ENCODE results near the gene ANP32E. TPM values are rescaled to one million over a fixed set of nuclear protein-coding genes. Genes with fewer than 3 reads are reported as not detected.
"Not testable (repeated sequence)": the region's sequence is repeated elsewhere in the genome, so short reads cannot be mapped to it uniquely, and the experiment has no call there.

The ANP32E gene
- total and polyA plus RNA-seq, 9 donors, result 15.9 to 57.5 (median 47.5) TPM

DNA sequence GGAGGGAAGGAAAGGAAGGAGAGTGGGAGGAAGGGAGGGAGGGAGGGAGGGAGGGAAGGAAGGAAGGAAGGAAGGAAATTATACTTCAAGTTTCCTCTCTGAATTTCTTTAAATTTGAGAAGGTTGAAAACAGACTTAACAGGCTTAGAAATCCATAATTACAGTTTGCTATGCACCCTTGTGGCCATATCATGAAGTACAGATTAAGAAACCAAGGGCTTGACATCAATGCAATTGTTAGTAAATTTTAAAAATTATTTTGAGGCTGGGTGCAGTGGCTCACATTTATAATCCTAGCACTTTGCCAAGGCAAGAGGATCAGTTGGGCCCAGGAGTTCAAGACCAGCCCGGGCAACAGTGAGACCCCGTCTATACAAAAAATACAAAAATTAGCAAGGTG lies 14.4 kb downstream of the ANP32E start:
- Histone ChIP-seq H3K4me3 (ENCODE audit: low read length) (no peak overlapping the region), H3K9me3 (replicated peaks; ENCODE audit: control insufficient read depth, low read depth, low read length) (no peaks in the 10 kb centered on the region), H3K36me3 (ENCODE audit: control insufficient read depth, insufficient read depth, low read length) (peaks cover 14% of the 10 kb centered on the region), H3K27ac (ENCODE audit: low read length) (no peak overlapping the region), H3K4me1 (ENCODE audit: control insufficient read depth, insufficient read depth, low read length) (no peaks in the 10 kb centered on the region), H3K27me3 (ENCODE audit: control insufficient read depth, insufficient read depth, low read length) (no peaks in the 10 kb centered on the region)
- DNase-seq, result no peak
- 100% methylated on average over 1 of the region's 2 CpGs for WGBS (ENCODE audit: insufficient coverage)

DNA sequence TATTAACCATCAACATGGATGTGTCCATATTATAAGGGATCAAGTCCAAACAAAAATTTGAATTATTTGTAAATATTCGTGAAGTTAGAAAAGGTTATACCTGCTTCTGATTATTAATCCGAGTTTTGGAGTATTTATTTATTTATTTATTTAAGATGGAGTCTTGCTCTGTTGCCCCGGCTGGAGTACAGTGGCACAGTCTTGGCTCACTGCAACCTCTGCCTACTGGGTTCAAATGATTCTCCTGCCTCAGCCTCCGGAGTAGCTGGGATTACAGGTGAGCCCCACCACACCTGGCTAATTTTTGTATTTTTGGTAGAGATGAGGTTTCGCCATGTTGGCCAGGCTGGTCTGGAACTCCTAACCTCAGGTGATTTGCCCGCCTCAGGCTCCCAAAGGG lies 20.1 kb downstream of the ANP32E start:
- not testable (repeated sequence) for H3K4me3 ChIP-seq (ENCODE audit: low read length); H3K27ac ChIP-seq (ENCODE audit: low read length); H3K27me3 ChIP-seq (ENCODE audit: control insufficient read depth, insufficient read depth, low read length); DNase-seq; H3K36me3 ChIP-seq (ENCODE audit: control insufficient read depth, insufficient read depth, low read length); H3K4me1 ChIP-seq (ENCODE audit: control insufficient read depth, insufficient read depth, low read length); H3K9me3 ChIP-seq (replicated peaks; ENCODE audit: control insufficient read depth, low read depth, low read length)
- 94% methylated on average over 2 of the region's 6 CpGs for WGBS (ENCODE audit: insufficient coverage)

DNA sequence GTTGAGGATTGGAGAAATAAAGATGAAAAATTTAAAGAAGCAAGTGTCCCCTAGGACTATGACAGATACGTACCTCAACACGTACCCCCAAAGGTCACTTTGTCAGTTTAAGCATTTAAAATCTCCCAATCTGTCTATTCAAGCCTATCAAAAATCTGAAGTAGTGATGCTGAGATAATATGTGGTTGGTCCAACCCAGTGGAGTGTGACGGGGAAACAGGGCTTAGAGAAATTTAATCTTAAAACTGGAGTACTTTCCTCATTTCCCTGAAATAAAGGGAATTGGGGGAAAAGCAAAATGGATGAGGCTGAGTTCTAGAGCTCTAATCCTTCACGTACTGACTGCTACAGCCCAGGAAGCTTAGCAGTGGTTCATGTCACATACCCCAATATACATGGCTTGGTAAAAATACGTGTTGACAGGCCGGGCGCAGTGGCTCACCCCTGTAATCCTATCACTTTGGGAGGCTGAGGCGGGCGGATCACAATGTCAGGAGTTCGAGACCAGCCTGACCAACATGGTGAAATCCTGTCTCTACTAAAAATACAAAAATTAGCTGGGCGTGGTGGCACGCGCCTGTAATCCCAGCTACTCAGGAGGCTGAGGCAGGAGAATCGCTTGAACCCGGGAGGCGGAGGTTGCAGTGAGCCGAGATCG lies 21.7 kb downstream of the ANP32E start:
- DNase-seq; H3K9me3 ChIP-seq (replicated peaks; ENCODE audit: control insufficient read depth, low read depth, low read length); H3K36me3 ChIP-seq (ENCODE audit: control insufficient read depth, insufficient read depth, low read length); H3K27me3 ChIP-seq (ENCODE audit: control insufficient read depth, insufficient read depth, low read length); H3K4me1 ChIP-seq (ENCODE audit: control insufficient read depth, insufficient read depth, low read length): not testable (repeated sequence)
- H3K27ac ChIP-seq (ENCODE audit: low read length), result peak overlapping the region; percentile 95
- peak overlapping the region; percentile 57 for H3K4me3 ChIP-seq (ENCODE audit: low read length)
- no CpG with 5 or more reads among the region's 18 CpGs for WGBS (ENCODE audit: insufficient coverage)

DNA sequence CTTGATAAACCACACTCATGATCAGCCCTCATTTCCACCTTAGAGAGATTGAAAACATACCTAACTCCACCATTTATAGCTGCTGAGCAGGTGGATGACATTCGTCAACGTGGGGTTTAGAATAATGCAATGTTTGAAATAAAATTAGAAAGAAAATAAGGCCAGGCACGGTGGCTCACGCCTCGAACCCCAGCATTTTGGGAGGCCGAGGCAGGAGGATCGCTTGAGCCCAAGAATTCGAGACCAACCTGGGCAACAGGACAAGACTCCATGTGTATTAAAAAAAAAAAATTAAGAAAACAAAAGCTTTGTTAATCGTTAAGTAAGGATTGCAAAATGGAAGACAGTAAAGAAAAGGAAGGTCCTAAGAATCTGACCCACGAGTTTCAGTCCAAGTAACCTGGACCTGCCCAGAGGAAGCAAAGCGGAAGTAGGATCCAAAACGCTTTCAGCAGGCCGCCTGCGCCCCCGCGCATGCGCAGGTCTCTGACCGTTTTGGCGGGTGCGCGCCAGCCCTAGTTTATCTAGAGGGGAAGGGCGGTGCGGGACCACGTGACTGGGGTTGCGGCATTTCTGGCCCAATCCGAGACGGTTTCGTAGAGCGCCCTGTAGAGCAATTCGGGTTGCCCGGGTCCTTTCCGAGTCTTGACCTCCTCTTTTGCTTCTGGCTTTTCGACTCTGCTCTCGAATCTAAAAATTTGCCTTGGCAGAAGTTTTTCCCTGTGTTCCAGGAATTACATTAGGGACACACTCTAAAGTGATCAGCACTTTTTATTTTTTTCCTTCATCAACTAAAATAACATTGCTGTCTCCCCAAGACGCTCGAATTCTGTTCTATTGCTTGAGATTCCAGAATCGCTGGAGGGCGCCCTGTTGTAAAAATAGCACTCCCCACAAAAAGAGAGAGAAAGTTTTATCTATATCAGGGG lies 22.5 kb downstream of the ANP32E start:
- H3K27ac ChIP-seq (ENCODE audit: low read length), result peak overlapping the region; percentile 95
- DNase-seq, result peak; percentile 98
- H3K36me3 ChIP-seq (ENCODE audit: control insufficient read depth, insufficient read depth, low read length), result no peaks in the 10 kb centered on the region
- 16% methylated on average over 32 of the region's 38 CpGs for WGBS (ENCODE audit: insufficient coverage)
- no peaks in the 10 kb centered on the region for H3K27me3 ChIP-seq (ENCODE audit: control insufficient read depth, insufficient read depth, low read length)
- no peaks in the 10 kb centered on the region for H3K9me3 ChIP-seq (replicated peaks; ENCODE audit: control insufficient read depth, low read depth, low read length)
- peak overlapping the region; percentile 57 for H3K4me3 ChIP-seq (ENCODE audit: low read length)
- H3K4me1 ChIP-seq (ENCODE audit: control insufficient read depth, insufficient read depth, low read length), result peaks cover 7% of the 10 kb centered on the region

DNA sequence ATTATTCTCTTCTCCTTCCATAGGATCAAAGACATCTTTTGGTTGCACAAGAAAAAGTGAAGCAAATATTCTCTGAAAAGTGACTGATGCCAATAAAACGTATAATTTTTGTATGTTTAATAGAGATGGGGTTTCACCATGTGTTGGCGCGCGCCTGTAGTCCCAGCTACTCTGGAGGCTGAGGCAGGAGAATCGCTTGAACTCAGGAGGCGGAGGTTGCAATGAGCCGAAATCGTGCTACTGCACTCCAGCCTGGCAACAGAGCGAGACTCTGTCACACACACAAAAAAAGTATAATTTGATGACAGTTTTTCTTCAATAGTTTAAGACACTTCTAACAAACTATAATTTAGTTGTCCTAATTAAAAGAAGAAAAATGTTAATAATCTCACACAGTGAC lies 23.8 kb downstream of the ANP32E start:
- no peak overlapping the region for H3K4me3 ChIP-seq (ENCODE audit: low read length)
- DNase-seq, result no peak
- H3K27me3 ChIP-seq (ENCODE audit: control insufficient read depth, insufficient read depth, low read length), result no peaks in the 10 kb centered on the region
- no peaks in the 10 kb centered on the region for H3K9me3 ChIP-seq (replicated peaks; ENCODE audit: control insufficient read depth, low read depth, low read length)
- 85% methylated on average over 4 of the region's 9 CpGs for WGBS (ENCODE audit: insufficient coverage)
- H3K36me3 ChIP-seq (ENCODE audit: control insufficient read depth, insufficient read depth, low read length), result no peaks in the 10 kb centered on the region
- H3K27ac ChIP-seq (ENCODE audit: low read length), result no peak overlapping the region
- peaks cover 7% of the 10 kb centered on the region for H3K4me1 ChIP-seq (ENCODE audit: control insufficient read depth, insufficient read depth, low read length)

DNA sequence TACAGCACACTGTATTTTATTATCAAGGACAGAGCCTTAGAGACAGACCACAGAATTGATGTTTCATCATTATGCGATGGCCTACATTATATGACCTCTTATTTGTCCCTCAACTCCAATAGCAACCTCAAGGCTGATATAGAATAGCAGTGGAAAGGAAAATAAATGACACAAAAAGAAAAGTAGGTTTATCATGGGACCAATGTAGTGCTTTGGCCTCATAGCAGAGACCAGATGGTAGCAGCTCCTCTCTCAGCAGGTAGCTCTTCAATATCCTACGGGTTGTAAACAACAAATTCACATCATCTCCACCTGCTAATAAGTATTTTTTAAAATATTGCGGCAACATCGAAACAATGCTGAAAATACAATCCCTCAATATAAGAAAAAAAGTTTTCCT lies 25.2 kb downstream of the ANP32E start:
- Histone ChIP-seq H3K9me3 (replicated peaks; ENCODE audit: control insufficient read depth, low read depth, low read length) (no peaks in the 10 kb centered on the region), H3K4me1 (ENCODE audit: control insufficient read depth, insufficient read depth, low read length) (peaks cover 7% of the 10 kb centered on the region), H3K27me3 (ENCODE audit: control insufficient read depth, insufficient read depth, low read length) (no peaks in the 10 kb centered on the region), H3K4me3 (ENCODE audit: low read length) (no peak overlapping the region), H3K36me3 (ENCODE audit: control insufficient read depth, insufficient read depth, low read length) (no peaks in the 10 kb centered on the region), H3K27ac (ENCODE audit: low read length) (no peak overlapping the region)
- DNase-seq, result no peak
- no CpG with 5 or more reads among the region's 4 CpGs for WGBS (ENCODE audit: insufficient coverage)

DNA sequence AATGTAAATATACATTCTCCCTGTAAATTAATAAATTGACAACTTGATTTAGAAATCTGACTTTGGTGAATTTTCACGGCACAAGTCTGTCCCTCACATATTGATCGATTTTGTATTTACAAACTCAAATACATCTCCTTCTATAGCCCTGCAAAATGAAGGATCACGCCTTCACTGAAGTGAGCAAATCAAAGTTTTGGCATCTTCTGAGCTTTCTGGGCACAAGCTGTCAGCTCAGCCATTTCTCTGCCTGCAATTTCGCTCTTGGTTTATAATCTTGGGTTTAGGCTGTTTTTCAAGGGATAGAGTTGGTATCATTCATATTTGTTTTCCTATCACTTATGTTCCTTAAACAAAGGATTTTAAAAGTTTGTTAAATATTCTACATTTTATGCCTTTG lies 25.8 kb downstream of the ANP32E start:
- WGBS (ENCODE audit: insufficient coverage), result 100% methylated on average over 3 of the region's 4 CpGs
- Histone ChIP-seq H3K4me3 (ENCODE audit: low read length) (no peak overlapping the region), H3K4me1 (ENCODE audit: control insufficient read depth, insufficient read depth, low read length) (peaks cover 7% of the 10 kb centered on the region), H3K27me3 (ENCODE audit: control insufficient read depth, insufficient read depth, low read length) (no peaks in the 10 kb centered on the region), H3K27ac (ENCODE audit: low read length) (no peak overlapping the region), H3K9me3 (replicated peaks; ENCODE audit: control insufficient read depth, low read depth, low read length) (no peaks in the 10 kb centered on the region), H3K36me3 (ENCODE audit: control insufficient read depth, insufficient read depth, low read length) (no peaks in the 10 kb centered on the region)
- no peak for DNase-seq

DNA sequence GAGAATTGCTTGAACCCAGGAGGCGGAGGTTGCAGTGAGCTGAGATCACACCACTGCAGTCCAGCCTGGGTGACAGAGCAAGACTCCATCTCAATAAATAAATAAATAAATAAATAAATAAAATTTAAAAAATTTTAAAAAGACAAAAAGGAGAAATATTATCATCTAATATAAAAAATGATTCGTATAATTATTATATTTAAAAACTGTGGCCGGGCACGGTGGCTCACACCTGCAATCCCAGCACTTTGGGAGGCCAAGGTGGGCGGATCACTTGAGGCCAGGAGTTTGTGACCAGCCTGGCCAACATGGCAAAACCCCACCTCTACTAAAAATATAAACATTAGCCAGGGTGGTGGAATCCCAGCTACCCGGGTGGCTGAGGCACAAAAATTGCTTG lies 27.5 kb downstream of the ANP32E start:
- H3K9me3 ChIP-seq (replicated peaks; ENCODE audit: control insufficient read depth, low read depth, low read length); H3K36me3 ChIP-seq (ENCODE audit: control insufficient read depth, insufficient read depth, low read length); H3K4me3 ChIP-seq (ENCODE audit: low read length); DNase-seq; H3K4me1 ChIP-seq (ENCODE audit: control insufficient read depth, insufficient read depth, low read length); H3K27me3 ChIP-seq (ENCODE audit: control insufficient read depth, insufficient read depth, low read length); H3K27ac ChIP-seq (ENCODE audit: low read length): not testable (repeated sequence)
- WGBS (ENCODE audit: insufficient coverage), result 100% methylated on average over 1 of the region's 6 CpGs

DNA sequence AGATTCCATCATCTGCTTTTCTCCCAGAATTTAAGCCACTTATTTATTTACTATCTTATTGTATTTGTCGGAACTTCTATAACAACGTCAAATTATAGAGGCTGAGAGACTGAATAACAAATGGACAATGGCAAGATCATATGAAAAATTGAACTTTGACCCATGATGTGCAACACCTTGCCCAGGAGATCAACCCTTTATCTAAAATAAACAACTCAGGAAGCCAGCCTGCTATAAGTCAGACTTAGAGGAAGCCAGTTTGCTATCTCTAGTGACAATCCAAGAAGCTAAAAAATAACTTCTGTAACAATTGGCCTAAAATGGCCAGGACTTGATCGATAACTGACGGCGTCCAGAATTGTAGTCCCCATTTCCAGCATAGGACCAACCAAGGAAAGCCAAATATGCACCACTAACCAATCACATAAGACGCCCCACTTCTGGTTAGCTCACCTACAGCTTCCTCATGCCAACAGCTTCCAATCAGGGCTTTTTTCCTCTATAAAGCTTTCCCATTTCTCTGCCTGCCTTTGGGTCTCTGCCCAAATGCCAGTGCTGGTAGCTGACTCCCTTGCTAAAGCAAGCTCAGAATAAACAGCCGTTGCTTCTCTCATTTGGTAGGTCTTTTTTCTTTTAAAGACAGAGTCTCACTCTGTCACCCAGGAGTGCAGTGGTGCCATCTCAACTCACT lies 28.5 kb downstream of the ANP32E start:
- H3K27me3 ChIP-seq (ENCODE audit: control insufficient read depth, insufficient read depth, low read length), result no peaks in the 10 kb centered on the region
- H3K36me3 ChIP-seq (ENCODE audit: control insufficient read depth, insufficient read depth, low read length), result no peaks in the 10 kb centered on the region
- H3K4me1 ChIP-seq (ENCODE audit: control insufficient read depth, insufficient read depth, low read length), result no peaks in the 10 kb centered on the region
- 93% methylated on average over 5 of the region's 7 CpGs for WGBS (ENCODE audit: insufficient coverage)
- no peak for DNase-seq
- H3K4me3 ChIP-seq (ENCODE audit: low read length), result no peak overlapping the region
- no peak overlapping the region for H3K27ac ChIP-seq (ENCODE audit: low read length)
- no peaks in the 10 kb centered on the region for H3K9me3 ChIP-seq (replicated peaks; ENCODE audit: control insufficient read depth, low read depth, low read length)

DNA sequence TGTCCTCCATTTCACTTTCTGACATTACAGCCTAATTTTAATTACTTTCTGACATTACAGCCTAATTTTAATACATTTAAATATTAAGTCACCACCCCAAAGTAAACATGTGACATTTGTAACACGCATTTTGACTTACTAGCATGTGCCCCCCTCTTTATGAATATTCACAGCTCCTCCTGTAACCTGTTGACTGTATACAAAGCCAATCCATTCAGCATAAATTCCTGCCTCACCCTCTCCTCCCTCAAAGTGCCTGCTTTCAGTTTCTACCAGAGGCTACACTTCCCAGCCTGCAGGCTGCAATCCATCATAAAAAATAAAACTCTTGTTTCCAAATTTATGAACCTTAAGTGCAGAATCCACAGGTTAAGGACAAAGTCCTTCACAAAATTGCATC lies 39.5 kb downstream of the ANP32E start:
- Histone ChIP-seq H3K4me3 (ENCODE audit: low read length) (no peak overlapping the region), H3K4me1 (ENCODE audit: control insufficient read depth, insufficient read depth, low read length) (no peaks in the 10 kb centered on the region), H3K36me3 (ENCODE audit: control insufficient read depth, insufficient read depth, low read length) (no peaks in the 10 kb centered on the region), H3K27ac (ENCODE audit: low read length) (no peak overlapping the region), H3K9me3 (replicated peaks; ENCODE audit: control insufficient read depth, low read depth, low read length) (no peaks in the 10 kb centered on the region), H3K27me3 (ENCODE audit: control insufficient read depth, insufficient read depth, low read length) (peaks cover 3% of the 10 kb centered on the region)
- WGBS (ENCODE audit: insufficient coverage), result 63% methylated on average over 1 of the region's 1 CpG
- no peak for DNase-seq

Data from muscle of leg (tissue), 11 donors.